ENCODE results near the gene APOO.

GRCh38 chrX:23904096-23904495, 3.6 kb downstream of the APOO start:
- no peak for TF ChIP-seq SP1 (IDR thresholded peaks at IDR 0.05)
- no peak for TF ChIP-seq CTCF (IDR thresholded peaks at IDR 0.05; ENCODE audit: low read depth, low read length, missing input control)
- no peak for TF ChIP-seq MAX (IDR thresholded peaks at IDR 0.05)
- no peak for TF ChIP-seq EGR1 (IDR thresholded peaks at IDR 0.05; ENCODE audit: low read depth in 2 of 2)
- no peak for TF ChIP-seq YY1 (IDR thresholded peaks at IDR 0.05)
- TF ChIP-seq FOXA1 (IDR thresholded peaks at IDR 0.05) = no peak
- no peak for TF ChIP-seq REST (IDR thresholded peaks at IDR 0.05)
- TF ChIP-seq RAD21 (IDR thresholded peaks at IDR 0.05) = no peak
- TF ChIP-seq TAF1 (conservative IDR thresholded peaks at IDR 0.05) = no peak
- TF ChIP-seq GABPA (IDR thresholded peaks at IDR 0.05 in 1 of 2, conservative IDR thresholded peaks at IDR 0.05 in 1 of 2) = no peak
- TF ChIP-seq JUND (IDR thresholded peaks at IDR 0.05) = no peak
